ENCODE results near the gene CIRBP.

The CIRBP gene

GRCh38 chr19:1283917-1284292, 14.8 kb downstream of the CIRBP start:
- TF ChIP-seq RAD21 (IDR thresholded peaks at IDR 0.05; ENCODE audit: low read depth) (no peak), EP300 (IDR thresholded peaks at IDR 0.05; ENCODE audit: borderline replicate concordance) (no peak), TCF12 (IDR thresholded peaks at IDR 0.05; ENCODE audit: low read depth) (no peak)

GRCh38 chr19:1284293-1284978, 15.3 kb downstream of the CIRBP start:
- 0 out of 2 replicates have a peak, but pooled peaks have one; percentile 29 for TF ChIP-seq MAX (IDR thresholded peaks at IDR 0.05)
- TF ChIP-seq EP300 (IDR thresholded peaks at IDR 0.05; ENCODE audit: borderline replicate concordance) = no peak
- TF ChIP-seq RAD21 (IDR thresholded peaks at IDR 0.05; ENCODE audit: low read depth) = peak; percentile 3; the same call in 1 of the 2 replicates
- peak; percentile 67 for TF ChIP-seq USF1 (IDR thresholded peaks at IDR 0.05)

GRCh38 chr19:1284979-1285736, 16.0 kb downstream of the CIRBP start:
- TF ChIP-seq EP300 (IDR thresholded peaks at IDR 0.05; ENCODE audit: borderline replicate concordance) (no peak), TCF12 (IDR thresholded peaks at IDR 0.05; ENCODE audit: low read depth) (no peak), TEAD4 (IDR thresholded peaks at IDR 0.05) (no peak), EGR1 (IDR thresholded peaks at IDR 0.05) (no peak), CREB1 (IDR thresholded peaks at IDR 0.05; ENCODE audit: low read depth) (no peak), RAD21 (IDR thresholded peaks at IDR 0.05; ENCODE audit: low read depth) (no peak), NFIC (IDR thresholded peaks at IDR 0.05) (no peak), CEBPB (IDR thresholded peaks at IDR 0.05) (no peak), TAF1 (IDR thresholded peaks at IDR 0.05; ENCODE audit: low read depth) (no peak), YY1 (IDR thresholded peaks at IDR 0.05; ENCODE audit: low read depth) (no peak), ZBTB7A (IDR thresholded peaks at IDR 0.05; ENCODE audit: low read depth) (no peak), USF1 (IDR thresholded peaks at IDR 0.05) (no peak), MAX (IDR thresholded peaks at IDR 0.05) (no peak), REST (IDR thresholded peaks at IDR 0.05; ENCODE audit: low read depth) (no peak), FOXM1 (IDR thresholded peaks at IDR 0.05; ENCODE audit: borderline replicate concordance, low read depth) (no peak)

- TF ChIP-seq ZBTB7A (IDR thresholded peaks at IDR 0.05; ENCODE audit: low read depth) (peak; percentile 70; the same call in 1 of the 2 replicates), YY1 (IDR thresholded peaks at IDR 0.05; ENCODE audit: low read depth) (no peak)
Observed at GRCh38 chr19:1285737-1286360, 16.7 kb downstream of the CIRBP start, which contains the start of gene EFNA2. Gene EFNA2 (plus strand): TSS chr19:1285873. CDS start chr19:1286169, 296 bp downstream.

GRCh38 chr19:1286487-1287353, 17.6 kb downstream of the CIRBP start:
- no peak for TF ChIP-seq YY1 (IDR thresholded peaks at IDR 0.05; ENCODE audit: low read depth)

- TF ChIP-seq USF1 (IDR thresholded peaks at IDR 0.05) = no peak
- no peak for TF ChIP-seq TEAD4 (IDR thresholded peaks at IDR 0.05)
Observed at GRCh38 chr19:1287354-1288225, 18.5 kb downstream of the CIRBP start.

Measured in Ishikawa (cell line).